ENCODE results near the gene RBM19. TPM values are rescaled to one million over a fixed set of nuclear protein-coding genes. Genes with fewer than 3 reads are reported as not detected.

The RBM19 gene
- total RNA-seq, 1 experiment from 2014 or later = 47.2 TPM

GRCh38 chr12:113957627-113958026, 8.5 kb downstream of the RBM19 start:
- H3K4me3 Mint-ChIP-seq (ENCODE audit: low read depth, unreplicated experiment) = no peak overlapping the region
- intact Hi-C loops (cut with micrococcal nuclease; ENCODE audit: unreplicated experiment) = no loop called here

GRCh38 chr12:113955109-113955970, 10.8 kb downstream of the RBM19 start:
- peak; percentile 81 for DNase-seq
- CTCF ChIA-PET = interaction anchor here (0.6 to 0.9 kb wide), 3 partner anchors 25 to 1412 kb away, joined by 3 to 5 read pairs (median 3); no protein-coding TSS in a partner anchor
- H3K36me3 Mint-ChIP-seq (ENCODE audit: insufficient read depth, unreplicated experiment) = peaks cover 27% of the 10 kb centered on the region

More at GRCh38 chr12:113957627-113958026, 8.5 kb downstream of the RBM19 start:
- Mint-ChIP-seq H3K4me1 (ENCODE audit: low read depth, unreplicated experiment) (peaks cover 3% of the 10 kb centered on the region), H3K27me3 (ENCODE audit: unreplicated experiment) (no peaks in the 10 kb centered on the region), H3K27ac (ENCODE audit: unreplicated experiment) (no peak overlapping the region), H3K9me3 (ENCODE audit: low read depth, unreplicated experiment) (no peaks in the 10 kb centered on the region), H3K36me3 (ENCODE audit: insufficient read depth, unreplicated experiment) (peaks cover 34% of the 10 kb centered on the region)
- no TSS peak for BruUV-seq (replicated peaks)
- CTCF ChIA-PET = no interaction called here
- DNase-seq = no peak
- TF ChIP-seq CTCF (IDR thresholded peaks at IDR 0.05; ENCODE audit: unreplicated experiment) = no peak

GRCh38 chr12:113954547-113954946, 11.6 kb downstream of the RBM19 start:
- CTCF ChIA-PET = interaction anchor here (0.6 to 0.9 kb wide), 2 partner anchors 26 to 1413 kb away, joined by 3 read pairs; no protein-coding TSS in a partner anchor
- Mint-ChIP-seq H3K4me1 (ENCODE audit: low read depth, unreplicated experiment) (no peaks in the 10 kb centered on the region), H3K27ac (ENCODE audit: unreplicated experiment) (no peak overlapping the region), H3K27me3 (ENCODE audit: unreplicated experiment) (no peaks in the 10 kb centered on the region), H3K4me3 (ENCODE audit: low read depth, unreplicated experiment) (no peak overlapping the region), H3K9me3 (ENCODE audit: low read depth, unreplicated experiment) (no peaks in the 10 kb centered on the region), H3K36me3 (ENCODE audit: insufficient read depth, unreplicated experiment) (peaks cover 26% of the 10 kb centered on the region)
- no peak for DNase-seq
- no TSS peak for BruUV-seq (replicated peaks)
- no peak for TF ChIP-seq CTCF (IDR thresholded peaks at IDR 0.05; ENCODE audit: unreplicated experiment)
- intact Hi-C loops (cut with micrococcal nuclease; ENCODE audit: unreplicated experiment) = no loop called here

More at GRCh38 chr12:113955109-113955970, 10.8 kb downstream of the RBM19 start:
- intact Hi-C loops (cut with micrococcal nuclease; ENCODE audit: unreplicated experiment) = no loop called here
- TF ChIP-seq CTCF (IDR thresholded peaks at IDR 0.05; ENCODE audit: unreplicated experiment) = peak; percentile 84
- Mint-ChIP-seq H3K9me3 (ENCODE audit: low read depth, unreplicated experiment) (no peaks in the 10 kb centered on the region), H3K27me3 (ENCODE audit: unreplicated experiment) (no peaks in the 10 kb centered on the region), H3K4me3 (ENCODE audit: low read depth, unreplicated experiment) (no peak overlapping the region), H3K27ac (ENCODE audit: unreplicated experiment) (no peak overlapping the region), H3K4me1 (ENCODE audit: low read depth, unreplicated experiment) (no peaks in the 10 kb centered on the region)
- BruUV-seq (replicated peaks) = no TSS peak

GRCh38 chr12:113950873-113951272, 15.3 kb downstream of the RBM19 start:
- Mint-ChIP-seq H3K27me3 (ENCODE audit: unreplicated experiment) (no peaks in the 10 kb centered on the region), H3K27ac (ENCODE audit: unreplicated experiment) (no peak overlapping the region), H3K36me3 (ENCODE audit: insufficient read depth, unreplicated experiment) (peaks cover 13% of the 10 kb centered on the region), H3K9me3 (ENCODE audit: low read depth, unreplicated experiment) (no peaks in the 10 kb centered on the region), H3K4me1 (ENCODE audit: low read depth, unreplicated experiment) (no peaks in the 10 kb centered on the region), H3K4me3 (ENCODE audit: low read depth, unreplicated experiment) (no peak overlapping the region)
- TF ChIP-seq CTCF (IDR thresholded peaks at IDR 0.05; ENCODE audit: unreplicated experiment) = no peak
- DNase-seq = no peak
- CTCF ChIA-PET = interaction anchor here (0.6 kb wide), 2 partner anchors 73 to 632 kb away, joined by 3 read pairs; no protein-coding TSS in a partner anchor
- intact Hi-C loops (cut with micrococcal nuclease; ENCODE audit: unreplicated experiment) = no loop called here
- BruUV-seq (replicated peaks) = no TSS peak

Data from Calu3 (cell line).